ENCODE measurements around the gene PHACTR1.

The PHACTR1 gene

DNA sequence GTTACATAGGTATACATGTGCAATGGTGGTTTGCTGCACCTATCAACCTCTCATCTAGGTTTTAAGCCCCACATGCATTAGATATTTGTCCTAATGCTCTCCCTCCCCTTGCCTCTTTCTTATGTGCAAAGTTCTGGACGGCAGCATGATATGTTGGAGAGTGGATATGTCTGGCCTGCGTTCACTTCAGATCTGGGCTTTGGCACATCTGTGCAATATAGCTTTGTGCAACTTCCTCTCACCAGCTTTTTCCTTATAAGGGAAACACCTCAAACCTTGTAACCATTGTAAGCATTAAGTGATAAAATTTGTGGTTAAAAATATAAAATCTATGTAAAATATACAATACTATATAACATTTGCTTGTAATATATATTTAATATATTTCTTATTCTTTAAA lies 288.0 kb downstream of the PHACTR1 start:
- no peak for DNase-seq

DNA sequence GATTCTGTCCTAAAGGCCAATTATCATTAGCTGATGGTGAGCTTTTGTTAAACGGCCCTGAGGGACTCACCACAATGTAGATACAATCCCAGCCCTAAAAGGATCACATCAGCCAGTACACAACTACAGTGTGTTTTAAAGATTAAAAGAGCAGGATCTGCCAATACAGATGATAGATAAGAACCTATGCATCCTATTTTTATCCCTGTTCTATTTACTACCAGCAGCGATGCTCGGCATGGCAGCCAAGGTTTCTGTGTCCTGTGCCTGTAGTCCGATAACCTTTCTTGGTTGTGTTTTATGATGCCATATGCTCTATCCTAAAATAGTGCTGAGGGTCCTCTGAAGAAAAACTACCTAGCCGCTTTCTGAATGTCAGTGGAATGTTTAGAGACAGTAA lies 289.4 kb downstream of the PHACTR1 start:
- no peak for DNase-seq

DNA sequence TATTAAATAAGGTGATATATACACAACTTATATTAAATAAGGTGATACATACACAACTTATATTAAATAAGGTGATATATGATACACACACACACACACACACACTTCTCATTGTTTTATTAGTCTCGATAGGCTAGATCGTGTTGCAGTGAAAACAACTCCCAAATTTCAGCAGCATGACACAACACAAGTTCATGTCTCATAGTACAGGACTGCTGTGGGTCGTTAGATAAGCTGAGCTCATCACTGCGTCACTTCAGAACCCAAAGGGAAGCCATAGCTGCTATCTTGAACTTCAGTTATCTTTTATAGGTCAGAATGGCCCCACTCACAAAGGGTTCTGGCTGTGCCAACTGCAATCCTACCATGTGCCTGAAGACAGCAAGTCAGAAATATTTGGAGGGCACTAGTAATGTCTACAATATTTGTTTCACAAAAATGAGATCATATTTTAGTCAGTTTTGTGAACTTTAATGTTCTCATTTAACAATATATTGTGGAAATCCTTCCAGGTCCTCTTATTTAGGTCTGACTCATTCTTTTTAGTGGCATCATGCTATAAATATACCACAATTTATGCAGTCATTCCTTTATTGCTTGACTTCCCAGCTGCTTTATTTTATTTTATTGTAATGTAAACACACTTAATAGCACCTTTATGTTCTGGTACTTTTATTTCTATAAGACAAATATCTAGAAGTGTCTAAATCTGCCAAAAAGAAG lies 290.2 kb downstream of the PHACTR1 start:
- no peak for DNase-seq

DNA sequence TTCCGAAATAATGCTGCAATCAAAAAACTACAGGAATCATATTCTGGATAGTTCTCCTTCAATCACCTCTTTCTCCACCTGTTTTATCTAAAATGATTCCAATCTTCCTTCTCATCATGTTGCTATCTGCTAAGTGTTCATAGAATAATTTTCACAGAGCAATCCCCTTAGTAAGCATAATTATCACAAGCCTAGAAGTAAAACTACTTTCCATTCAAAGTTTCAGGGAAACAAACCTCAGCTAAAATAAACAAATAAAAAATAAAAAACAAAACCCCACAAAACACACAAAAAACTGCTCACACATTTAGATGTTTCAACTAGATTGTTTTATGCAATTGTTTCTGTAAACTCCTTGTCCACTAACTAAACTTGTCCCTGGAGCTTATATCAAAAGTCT lies 291.2 kb downstream of the PHACTR1 start:
- DNase-seq: no peak

DNA sequence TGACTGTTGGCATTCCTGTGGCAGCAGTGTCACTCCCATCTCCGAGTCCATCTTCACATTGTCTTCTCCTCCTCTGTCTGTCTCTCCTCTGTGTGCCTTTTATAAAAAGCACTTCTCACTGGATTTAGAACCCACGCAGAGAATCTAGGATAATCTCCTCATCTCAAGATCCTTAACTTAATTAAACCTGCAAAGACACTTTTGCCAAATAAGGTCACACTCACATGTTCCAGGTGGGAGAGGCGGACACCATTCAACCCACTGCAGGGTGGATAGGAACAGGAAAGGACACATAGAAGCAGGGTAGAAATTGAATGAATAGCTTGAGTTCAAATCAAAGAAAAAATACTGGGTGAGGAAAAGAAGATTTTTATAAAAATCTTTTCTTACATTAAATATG lies 292.5 kb downstream of the PHACTR1 start:
- DNase-seq: no peak

DNA sequence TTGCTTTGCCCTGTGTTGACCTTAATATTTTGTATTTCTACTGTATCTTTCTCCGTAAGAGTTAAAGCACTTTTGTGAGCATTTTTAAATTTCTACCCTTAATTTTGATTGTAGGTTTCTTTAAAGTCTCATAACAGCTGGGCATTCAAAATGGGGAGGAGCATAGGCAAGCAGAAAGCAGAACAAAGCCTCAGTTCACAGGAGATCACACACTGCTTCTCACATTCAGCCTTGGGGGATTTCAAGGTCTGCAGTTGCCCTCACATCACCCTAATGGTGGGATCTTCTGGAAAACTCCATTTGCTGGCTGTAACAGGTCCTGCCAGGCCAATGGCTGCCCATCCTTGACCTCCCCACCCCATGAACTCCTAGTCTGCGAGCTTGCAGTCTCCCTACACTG lies 292.9 kb downstream of the PHACTR1 start:
- DNase-seq: no peak

DNA sequence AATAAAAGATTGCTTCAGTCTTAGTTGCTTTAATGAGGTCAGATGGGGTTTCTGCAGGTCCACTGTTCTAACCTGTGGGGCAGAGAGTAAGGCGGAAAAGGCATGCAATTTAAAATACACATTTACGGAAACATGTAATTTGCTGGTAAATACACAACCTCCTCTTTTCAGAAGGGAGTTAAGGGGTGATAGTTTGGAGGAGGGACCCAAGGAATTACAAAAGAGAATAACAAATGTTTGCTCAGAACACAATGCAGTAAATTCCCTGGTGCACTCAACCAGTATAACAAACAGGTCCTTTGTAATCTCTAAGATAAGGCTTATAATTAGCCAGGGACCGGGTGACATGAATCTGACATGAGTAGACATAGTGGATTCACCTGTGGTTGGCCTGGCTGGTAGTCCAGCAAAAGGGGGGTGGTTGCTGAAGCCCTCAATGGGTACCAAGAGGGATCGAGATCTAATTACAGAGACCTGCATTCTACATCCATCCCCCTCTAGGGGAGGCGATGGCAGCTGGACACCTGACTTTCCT lies 295.1 kb downstream of the PHACTR1 start:
- no peak for DNase-seq

DNA sequence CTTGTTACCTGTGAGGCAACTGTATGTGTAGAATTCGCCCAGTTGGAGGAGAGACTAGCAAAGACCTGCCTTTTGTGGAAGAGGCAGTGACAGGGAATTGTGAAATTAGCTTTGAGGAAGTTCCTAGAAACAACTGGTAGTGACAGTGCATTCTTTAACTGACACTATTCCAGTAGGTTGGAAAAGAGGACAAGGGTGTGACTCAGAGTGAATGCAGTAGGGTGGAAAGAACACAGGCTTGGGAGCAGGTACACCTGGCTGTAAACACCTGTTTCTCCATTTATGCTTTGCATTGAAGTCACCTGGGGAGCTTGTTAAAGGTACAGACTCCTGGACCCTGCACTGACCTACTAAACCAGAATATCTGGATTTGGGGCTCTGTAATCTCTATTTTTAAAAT lies 295.7 kb downstream of the PHACTR1 start:
- no peak for DNase-seq

DNA sequence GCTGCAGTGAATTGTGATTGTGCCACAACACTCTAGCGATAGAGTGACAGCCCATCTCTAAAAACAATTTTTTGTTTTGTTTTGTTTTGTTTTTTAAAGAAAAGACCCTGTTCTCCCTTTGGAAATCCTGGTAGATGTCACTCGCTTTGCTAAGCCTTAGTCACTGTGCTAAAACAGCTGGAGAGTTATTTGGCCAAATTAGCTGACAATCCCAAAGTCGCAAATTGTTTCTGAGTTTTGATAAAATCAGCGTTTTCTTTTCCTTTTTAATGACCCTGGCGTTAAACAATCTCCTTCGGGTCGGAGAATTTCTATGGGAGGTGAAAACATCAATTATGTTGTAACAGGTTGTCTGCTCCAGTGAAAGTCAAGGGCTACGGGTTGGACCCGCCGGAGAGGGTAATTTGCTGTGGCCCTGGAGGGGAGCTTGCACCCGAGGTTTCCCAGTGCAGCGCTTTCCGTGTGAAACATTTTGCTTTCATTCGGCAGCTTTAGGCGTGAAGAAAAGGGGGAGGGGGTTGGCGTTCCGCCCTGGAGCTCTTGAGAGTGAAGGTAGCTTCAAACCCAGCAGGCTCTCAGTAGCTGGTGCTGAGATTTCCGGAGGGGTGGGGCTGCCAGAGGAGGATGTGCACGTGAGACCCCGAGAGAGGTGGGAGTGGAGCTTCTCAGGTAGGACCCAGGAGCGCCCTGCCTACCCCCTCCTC lies 296.6 kb downstream of the PHACTR1 start:
- no peak for DNase-seq

DNA sequence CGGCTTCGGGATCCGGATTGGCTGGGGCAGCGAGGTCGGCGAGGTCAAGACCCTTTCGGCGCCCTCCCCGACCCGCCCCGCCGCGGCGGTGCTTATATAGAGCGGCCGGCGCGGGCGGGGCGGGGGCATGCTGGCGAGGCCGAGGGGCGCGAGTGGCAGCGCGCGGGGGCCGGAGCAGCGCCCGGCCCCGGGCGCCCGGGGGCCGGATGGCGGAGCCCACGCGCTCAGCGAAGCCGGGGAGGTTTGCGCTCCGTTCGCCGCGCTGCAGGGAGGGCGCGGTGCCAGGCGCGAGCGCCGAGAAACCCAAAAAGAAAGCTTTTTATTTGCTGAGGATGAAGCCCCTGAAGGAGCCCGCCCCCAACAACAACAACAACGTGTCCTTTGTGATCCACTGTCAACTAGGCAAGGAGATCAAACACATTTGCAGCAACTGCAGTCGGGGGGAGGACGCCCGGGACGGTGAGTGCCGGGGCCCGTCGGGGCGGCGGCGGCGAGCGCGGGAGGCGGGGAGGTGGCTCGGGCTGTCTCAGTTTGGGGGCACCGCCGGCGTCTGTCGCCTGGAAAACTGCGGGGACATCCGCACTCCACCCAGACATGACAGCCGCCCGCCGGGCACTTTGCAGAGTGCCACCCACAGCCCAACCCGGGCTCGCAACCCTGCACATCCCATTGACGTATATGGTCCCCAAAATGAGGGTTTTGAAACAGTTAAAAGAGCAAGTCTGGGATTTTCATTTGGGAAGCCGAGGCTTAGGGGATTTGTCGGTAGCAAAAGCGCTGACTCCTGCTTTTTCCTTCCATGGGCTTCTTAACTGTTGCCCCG lies 297.3 kb downstream of the PHACTR1 start:
- no peak for DNase-seq

DNA sequence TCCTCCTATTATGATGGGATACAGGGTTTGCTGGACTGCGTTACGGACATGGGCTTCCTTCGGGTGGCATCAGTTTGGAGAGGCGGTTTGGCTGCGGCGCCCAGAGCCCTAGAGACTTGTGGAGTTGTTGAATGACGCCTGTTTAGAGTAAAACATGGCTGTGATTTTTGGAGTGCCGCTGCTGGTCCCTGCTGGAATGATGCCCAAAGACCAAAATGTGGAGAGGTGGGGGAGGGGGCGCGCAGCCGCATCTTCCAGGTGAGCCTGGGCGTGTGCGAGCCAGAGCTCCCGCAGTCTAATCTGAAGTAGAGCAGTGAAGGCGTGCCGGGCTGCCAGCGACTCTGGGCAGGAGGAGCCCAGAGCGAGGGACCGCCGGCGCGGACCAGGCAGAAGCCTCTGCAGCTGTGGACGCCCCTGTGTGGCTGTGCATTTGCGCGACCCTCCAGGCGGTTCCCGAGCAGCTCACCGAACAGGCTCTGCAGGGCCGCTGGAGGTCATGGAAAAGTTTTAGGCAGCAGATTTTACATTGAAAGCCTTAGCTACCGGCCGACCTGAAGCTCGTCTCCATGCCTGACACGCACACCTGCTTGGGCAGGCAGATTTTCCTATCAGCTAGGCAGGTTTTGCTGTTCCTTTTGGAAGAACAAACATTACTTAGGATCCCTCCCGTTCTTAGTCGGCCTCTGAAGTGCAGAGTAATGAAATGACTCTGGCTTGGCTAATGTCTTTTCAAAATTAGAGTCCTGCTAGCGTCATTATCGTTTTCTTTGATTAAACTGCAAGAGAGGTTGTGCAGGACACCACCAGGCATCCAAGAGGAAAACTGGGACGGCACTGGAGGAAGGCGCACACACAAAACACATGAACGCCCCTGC lies 298.2 kb downstream of the PHACTR1 start:
- no peak for DNase-seq

DNA sequence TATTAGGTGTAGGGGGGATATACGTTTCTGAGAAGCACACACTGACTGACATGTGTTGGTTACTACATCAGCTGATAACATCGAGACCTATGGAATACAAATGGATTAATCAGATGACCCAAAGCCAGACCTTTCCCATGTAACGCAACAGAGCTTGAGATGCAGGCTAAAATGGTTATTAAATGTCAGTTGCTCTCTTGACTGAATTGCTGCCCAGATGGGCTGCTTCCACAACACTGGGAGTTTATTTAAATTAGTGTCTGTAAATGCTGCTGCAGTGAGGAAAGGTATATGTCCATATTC lies 298.8 kb downstream of the PHACTR1 start:
- DNase-seq: no peak

DNA sequence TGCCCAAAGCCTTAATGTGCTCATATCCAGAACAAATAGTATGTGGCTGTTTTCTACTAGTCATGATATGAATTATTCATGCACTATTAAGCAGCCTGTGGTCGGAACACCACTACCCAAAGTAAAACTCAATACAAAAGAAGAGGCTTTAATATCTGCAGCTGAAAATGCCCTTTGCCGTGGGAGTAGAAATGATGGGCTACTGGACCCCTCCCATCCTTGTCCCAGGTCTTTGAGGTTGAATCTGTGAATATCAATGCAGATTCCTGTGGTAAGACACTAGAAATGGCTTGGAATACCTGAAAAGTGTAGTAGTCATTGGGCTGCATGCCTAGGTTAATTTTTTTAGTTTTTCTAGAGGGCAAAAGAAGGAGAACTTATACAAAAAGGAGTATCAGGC lies 308.0 kb downstream of the PHACTR1 start:
- DNase-seq: no peak

DNA sequence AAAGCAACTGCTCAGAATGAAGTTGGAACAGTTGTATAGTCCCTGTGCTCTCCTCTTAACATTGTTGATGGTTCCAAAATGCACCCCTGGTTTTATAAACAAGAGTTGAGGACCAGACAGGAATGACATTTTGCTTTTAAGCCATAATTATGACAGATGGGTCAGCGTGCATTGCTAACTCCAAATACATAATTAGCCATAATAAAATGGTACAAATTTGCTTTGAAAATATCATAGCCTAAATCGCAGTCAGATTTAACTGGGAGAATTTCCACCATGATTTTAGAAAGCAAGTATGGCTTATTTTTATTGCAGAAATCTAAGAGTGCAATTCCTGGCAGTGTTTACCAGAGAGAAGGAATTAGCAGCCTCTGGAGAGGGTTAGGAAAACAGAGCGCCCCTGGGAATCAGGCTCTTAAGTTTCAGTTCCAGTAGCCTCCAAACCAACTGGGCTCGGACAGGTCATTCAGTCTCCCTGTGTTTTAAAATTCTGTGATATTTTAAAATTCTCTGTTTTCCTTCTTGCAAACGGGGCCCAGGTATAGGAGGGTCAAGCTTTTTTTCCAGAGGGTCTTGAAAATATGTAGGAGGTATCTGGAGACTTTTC lies 309.4 kb downstream of the PHACTR1 start:
- DNase-seq: no peak

DNA sequence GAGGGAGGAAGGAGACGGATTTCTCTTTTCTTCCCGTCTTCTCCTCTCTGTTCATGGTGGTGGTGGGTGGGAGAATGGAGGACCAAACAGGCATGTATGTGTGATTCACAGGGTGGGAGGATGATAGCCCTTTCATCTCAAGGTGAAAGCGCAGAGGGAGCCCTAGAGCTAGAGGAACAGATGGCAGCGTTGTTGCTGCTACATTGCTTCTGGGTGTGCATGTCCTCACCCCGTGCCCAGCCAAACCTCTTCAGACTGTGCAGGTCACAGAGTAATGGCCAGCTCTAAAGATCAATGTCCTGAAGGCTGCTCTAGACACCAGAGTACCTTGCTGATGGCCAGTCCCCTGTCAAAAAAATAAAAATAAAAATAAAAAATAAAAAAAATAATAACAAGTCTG lies 310.0 kb downstream of the PHACTR1 start:
- no peak for DNase-seq

DNA sequence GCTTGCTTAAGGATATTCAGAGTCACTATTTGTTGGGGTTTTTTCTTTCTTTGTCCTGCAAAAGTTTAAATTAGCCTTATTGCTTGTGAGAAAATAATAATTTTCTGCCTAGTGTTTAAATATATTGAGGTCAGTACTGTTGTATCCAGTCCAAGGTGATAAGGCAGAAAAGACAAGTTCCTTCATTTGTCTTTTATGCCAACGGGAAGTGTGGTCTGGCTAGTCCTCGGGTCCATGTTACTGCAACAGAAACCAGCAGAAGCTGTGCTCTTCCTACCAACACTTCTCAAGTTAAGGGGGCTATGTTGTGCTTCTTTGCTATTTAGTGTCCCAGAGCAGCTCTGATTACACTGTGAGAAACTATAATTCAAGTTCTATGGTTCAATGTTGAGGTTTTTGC lies 310.6 kb downstream of the PHACTR1 start:
- DNase-seq: no peak

DNA sequence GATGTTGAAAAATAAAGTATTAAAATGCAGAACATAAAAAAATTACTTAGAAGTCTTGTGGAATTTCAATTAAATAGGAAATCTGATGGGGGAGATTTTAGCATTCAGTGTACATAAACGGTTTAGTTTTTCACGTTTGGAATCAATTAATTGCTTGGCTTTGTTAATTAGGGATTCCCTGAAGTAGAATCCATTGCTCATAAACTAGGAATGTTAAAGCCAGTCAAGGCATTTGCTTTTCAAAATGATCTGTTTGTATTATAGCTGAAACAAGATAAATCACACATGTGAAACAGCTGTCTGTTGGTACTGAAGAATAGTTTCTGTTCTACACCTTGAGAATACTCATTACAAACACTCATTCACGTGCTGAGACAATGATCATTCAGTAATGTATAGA lies 313.8 kb downstream of the PHACTR1 start:
- DNase-seq: no peak

DNA sequence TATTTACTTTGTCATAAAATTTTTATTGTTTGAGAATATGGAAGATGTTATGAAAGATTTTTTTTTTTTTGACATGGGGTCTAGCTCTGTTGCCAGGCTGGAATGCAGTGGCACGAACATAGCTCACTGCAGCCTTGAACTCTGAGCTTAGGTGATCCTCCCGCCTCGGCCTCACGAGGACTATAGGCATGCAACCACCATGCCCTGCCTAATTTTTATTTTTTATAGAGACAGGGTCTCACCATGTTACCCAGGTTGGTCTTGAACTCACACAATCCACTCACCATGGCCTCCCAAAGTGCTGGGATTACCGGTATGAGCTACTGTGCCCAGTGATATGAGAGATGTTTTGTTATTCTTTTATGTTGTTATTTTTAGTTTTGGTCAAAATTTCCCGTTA lies 316.0 kb downstream of the PHACTR1 start:
- no peak for DNase-seq

DNA sequence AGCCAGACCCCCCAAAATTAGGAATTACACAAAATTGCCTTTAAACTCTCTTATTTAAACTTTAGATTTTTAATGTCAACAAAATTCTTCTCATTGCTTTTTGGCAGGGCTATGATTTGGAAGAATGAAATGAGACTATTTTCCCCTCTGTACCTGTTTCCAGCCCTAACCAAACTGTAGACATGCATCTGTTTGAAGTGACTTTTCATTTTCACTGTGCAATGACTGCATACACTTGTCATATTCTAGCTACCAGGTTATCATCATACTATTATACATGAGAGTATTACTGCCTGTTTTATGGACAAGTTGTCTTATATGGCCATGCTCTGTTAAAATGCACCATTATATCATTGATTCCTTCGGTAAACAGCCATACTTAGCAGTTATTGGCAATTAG lies 316.6 kb downstream of the PHACTR1 start:
- no peak for DNase-seq

DNA sequence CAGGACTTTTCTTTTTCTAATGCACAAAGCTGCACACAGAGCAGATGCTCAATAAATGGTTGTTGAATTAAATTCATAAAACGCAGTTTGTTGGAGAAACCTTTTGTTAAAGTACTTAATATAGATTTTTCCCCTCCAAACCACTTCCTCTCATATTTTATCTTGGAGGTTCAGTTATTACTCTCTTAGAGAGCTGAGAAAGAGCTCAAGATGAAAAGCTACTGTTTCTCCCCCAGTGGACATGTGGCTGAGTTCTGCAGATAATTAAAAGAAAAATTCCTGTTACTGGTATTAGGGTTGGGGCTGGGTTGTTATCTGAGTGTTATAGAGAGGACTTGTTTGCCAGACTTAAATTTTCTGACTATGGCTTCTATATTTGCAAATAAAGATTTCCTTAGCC lies 317.7 kb downstream of the PHACTR1 start:
- no peak for DNase-seq

DNA sequence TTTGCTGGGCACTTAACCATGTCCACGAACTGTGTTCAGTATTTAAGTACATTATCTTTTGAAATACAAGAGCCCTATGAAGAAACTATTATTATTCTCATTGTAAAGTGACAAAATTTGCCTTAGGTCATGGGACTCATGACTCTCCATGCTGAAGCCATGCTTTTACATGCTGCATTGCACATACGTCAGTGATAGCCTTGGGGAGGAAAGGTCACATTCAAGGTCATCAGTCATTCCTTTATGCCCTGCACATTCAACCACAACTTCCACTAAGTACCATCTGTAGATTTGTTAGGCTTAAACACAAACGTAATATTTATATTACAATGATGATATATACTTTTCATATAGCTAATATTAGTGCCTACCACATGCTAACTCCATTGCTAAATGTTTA lies 319.0 kb downstream of the PHACTR1 start:
- no peak for DNase-seq

DNA sequence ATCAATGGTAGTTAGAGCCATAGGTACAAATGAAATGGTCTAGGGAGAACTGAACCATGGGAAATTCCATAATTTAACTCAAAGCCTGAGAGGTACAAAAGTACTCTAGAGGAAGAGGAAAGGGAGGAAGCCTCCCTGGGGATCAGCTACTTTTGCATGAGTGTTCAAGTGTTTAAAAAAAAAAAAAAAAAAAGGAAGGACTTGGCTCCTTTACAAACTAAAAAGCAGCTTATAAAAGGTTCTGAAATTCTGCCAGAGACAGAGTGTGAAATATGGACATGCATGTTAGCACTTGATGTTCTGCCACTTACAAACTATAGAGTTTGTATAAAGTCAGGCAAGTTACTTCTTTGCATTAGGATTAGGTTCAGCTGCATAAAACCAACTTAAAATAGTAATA lies 321.7 kb downstream of the PHACTR1 start:
- DNase-seq: no peak

Data from CD4-positive, alpha-beta T cell treated with Interleukin-12 subunit alpha and Interleukin-12 subunit beta, for 1 hour (primary cell).